ENCODE results near the gene MTIF2.

Gene MTIF2

GRCh38 chr2:55239656-55240222 is 29.3 kb downstream of the MTIF2 start:
- no peak for TF ChIP-seq CTCF (IDR thresholded peaks at IDR 0.05; ENCODE audit: low read length, missing control alignments)
- no peak for DNase-seq (ENCODE audit: low read depth)
- H3K4me3 ChIP-seq (replicated peaks; ENCODE audit: low read depth, low read length): no peak overlapping the region

GRCh38 chr2:55236992-55237543 is 32.0 kb downstream of the MTIF2 start:
- DNase-seq (ENCODE audit: low read depth): no peak
- no peak for TF ChIP-seq CTCF (IDR thresholded peaks at IDR 0.05; ENCODE audit: low read length, missing control alignments)

GRCh38 chr2:55235724-55236538 is 33.1 kb downstream of the MTIF2 start:
- H3K4me3 ChIP-seq (replicated peaks; ENCODE audit: low read depth, low read length): no peak overlapping the region
- no peak for DNase-seq (ENCODE audit: low read depth)
- no peak for TF ChIP-seq CTCF (IDR thresholded peaks at IDR 0.05; ENCODE audit: low read length, missing control alignments)

More at GRCh38 chr2:55236992-55237543, 32.0 kb downstream of the MTIF2 start:
- no peak overlapping the region for H3K4me3 ChIP-seq (replicated peaks; ENCODE audit: low read depth, low read length)

- TF ChIP-seq CTCF (IDR thresholded peaks at IDR 0.05; ENCODE audit: low read length, missing control alignments): no peak
- H3K4me3 ChIP-seq (replicated peaks; ENCODE audit: low read depth, low read length): peak overlapping the region; percentile 95
Observed at GRCh38 chr2:55233658-55233940, 35.4 kb downstream of the MTIF2 start.

GRCh38 chr2:55232863-55233657 is 36.0 kb downstream of the MTIF2 start:
- no peak for TF ChIP-seq CTCF (IDR thresholded peaks at IDR 0.05; ENCODE audit: low read length, missing control alignments)
- H3K4me3 ChIP-seq (replicated peaks; ENCODE audit: low read depth, low read length): peak overlapping the region; percentile 95
- peak; percentile 26 for DNase-seq (ENCODE audit: low read depth)

More at GRCh38 chr2:55233658-55233940, 35.4 kb downstream of the MTIF2 start:
- DNase-seq (ENCODE audit: low read depth): no peak

- peak within 1 kb of the TSS; percentile 95 for H3K4me3 ChIP-seq (replicated peaks; ENCODE audit: low read depth, low read length)
- no peak for TF ChIP-seq CTCF (IDR thresholded peaks at IDR 0.05; ENCODE audit: low read length, missing control alignments)
- peak; percentile 99 for DNase-seq (ENCODE audit: low read depth)
Observed at GRCh38 chr2:55232084-55232862, 36.8 kb downstream of the MTIF2 start, which contains the start of the genes CLHC1 and RPS27A. Gene CLHC1 (minus strand): TSS chr2:55232293. CDS start chr2:55222411, 9,882 bp downstream. Gene RPS27A (plus strand): TSS chr2:55232688. CDS start chr2:55232825, 137 bp downstream.
